ENCODE measurements around the gene TTYH3. TPM values are rescaled to one million over a fixed set of nuclear protein-coding genes. Genes with fewer than 3 reads are reported as not detected.
A peak's percentile ranks its signal among the peaks of the same experiment; 100 is the strongest.

The TTYH3 gene
- total and polyA plus RNA-seq, 2 of the 13 experiments (the other 11 are each of a cell fraction or from before 2014, with no cell fraction given): 26.3 to 50.0 TPM

DNA sequence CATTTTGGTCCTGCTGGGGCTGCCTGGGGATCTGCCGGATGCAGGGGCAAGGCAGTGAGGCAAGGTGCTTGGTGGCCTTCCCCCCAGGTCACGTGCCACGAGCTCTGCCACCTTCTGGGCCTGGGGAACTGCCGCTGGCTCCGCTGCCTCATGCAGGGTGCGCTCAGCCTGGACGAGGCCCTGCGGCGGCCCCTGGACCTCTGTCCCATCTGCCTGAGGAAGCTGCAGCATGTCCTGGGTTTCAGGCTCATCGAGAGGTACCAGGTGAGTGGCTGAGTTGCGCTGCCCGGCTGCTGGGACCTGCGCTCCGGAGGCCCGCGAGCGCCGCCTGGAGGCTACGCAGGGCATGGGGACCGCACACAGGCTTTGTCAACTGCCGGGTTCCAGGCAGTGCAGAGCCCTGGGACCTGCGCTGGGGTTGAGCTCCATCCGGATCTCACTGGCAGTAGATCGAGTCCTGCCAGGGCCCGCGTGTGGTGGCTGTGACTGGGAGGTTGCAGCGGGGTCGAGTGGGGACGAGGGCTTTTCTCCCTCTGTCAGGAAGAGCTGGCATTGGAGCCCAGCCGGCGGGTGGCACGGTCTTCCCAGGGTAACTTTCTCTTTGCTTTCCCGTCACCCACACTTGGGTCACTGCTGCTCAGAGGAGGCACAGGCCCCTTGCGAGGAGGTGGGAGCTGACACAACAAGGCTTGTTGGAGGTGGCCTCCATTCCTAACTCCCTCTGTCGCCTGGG is 77.9 kb downstream of the TTYH3 start (continued):
- TF ChIP-seq, protein P1, sequence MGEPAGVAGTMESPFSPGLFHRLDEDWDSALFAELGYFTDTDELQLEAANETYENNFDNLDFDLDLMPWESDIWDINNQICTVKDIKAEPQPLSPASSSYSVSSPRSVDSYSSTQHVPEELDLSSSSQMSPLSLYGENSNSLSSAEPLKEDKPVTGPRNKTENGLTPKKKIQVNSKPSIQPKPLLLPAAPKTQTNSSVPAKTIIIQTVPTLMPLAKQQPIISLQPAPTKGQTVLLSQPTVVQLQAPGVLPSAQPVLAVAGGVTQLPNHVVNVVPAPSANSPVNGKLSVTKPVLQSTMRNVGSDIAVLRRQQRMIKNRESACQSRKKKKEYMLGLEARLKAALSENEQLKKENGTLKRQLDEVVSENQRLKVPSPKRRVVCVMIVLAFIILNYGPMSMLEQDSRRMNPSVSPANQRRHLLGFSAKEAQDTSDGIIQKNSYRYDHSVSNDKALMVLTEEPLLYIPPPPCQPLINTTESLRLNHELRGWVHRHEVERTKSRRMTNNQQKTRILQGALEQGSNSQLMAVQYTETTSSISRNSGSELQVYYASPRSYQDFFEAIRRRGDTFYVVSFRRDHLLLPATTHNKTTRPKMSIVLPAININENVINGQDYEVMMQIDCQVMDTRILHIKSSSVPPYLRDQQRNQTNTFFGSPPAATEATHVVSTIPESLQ (CRISPR knock-in tag; conservative IDR thresholded peaks at IDR 0.05): no peak
- TF ChIP-seq ZNF230 (CRISPR knock-in tag; IDR thresholded peaks at IDR 0.05): 0 out of 2 replicates have a peak, but pooled peaks have one; percentile 73
- TF ChIP-seq, protein P2, sequence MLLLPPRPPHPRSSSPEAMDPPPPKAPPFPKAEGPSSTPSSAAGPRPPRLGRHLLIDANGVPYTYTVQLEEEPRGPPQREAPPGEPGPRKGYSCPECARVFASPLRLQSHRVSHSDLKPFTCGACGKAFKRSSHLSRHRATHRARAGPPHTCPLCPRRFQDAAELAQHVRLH (CRISPR knock-in tag; IDR thresholded peaks at IDR 0.05; ENCODE audit: borderline replicate concordance, low read depth): peak; percentile 73; the same call in 1 of the 2 replicates
- peak; percentile 64; the same call in 1 of the 2 replicates for TF ChIP-seq ZNF768 (CRISPR knock-in tag; IDR thresholded peaks at IDR 0.05)
- TF ChIP-seq, protein P3, sequence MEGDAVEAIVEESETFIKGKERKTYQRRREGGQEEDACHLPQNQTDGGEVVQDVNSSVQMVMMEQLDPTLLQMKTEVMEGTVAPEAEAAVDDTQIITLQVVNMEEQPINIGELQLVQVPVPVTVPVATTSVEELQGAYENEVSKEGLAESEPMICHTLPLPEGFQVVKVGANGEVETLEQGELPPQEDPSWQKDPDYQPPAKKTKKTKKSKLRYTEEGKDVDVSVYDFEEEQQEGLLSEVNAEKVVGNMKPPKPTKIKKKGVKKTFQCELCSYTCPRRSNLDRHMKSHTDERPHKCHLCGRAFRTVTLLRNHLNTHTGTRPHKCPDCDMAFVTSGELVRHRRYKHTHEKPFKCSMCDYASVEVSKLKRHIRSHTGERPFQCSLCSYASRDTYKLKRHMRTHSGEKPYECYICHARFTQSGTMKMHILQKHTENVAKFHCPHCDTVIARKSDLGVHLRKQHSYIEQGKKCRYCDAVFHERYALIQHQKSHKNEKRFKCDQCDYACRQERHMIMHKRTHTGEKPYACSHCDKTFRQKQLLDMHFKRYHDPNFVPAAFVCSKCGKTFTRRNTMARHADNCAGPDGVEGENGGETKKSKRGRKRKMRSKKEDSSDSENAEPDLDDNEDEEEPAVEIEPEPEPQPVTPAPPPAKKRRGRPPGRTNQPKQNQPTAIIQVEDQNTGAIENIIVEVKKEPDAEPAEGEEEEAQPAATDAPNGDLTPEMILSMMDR (CRISPR knock-in tag; IDR thresholded peaks at IDR 0.05): peak; percentile 99
- TF ChIP-seq ZKSCAN8 (CRISPR knock-in tag; IDR thresholded peaks at IDR 0.05; ENCODE audit: borderline replicate concordance): 0 out of 2 replicates have a peak, but pooled peaks have one; percentile 34
- TF ChIP-seq, protein P4, sequence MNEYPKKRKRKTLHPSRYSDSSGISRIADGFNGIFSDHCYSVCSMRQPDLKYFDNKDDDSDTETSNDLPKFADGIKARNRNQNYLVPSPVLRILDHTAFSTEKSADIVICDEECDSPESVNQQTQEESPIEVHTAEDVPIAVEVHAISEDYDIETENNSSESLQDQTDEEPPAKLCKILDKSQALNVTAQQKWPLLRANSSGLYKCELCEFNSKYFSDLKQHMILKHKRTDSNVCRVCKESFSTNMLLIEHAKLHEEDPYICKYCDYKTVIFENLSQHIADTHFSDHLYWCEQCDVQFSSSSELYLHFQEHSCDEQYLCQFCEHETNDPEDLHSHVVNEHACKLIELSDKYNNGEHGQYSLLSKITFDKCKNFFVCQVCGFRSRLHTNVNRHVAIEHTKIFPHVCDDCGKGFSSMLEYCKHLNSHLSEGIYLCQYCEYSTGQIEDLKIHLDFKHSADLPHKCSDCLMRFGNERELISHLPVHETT (CRISPR knock-in tag; conservative IDR thresholded peaks at IDR 0.05): 0 out of 2 replicates have a peak, but pooled peaks have one; percentile 50
- TF ChIP-seq LCORL (IDR thresholded peaks at IDR 0.05): no peak
- peak; percentile 42; the same call in 1 of the 2 replicates for TF ChIP-seq LCORL (CRISPR knock-in tag; IDR thresholded peaks at IDR 0.05)
- peak; percentile 44; the same call in 1 of the 3 replicates for TF ChIP-seq MXI1 (IDR thresholded peaks at IDR 0.05; ENCODE audit: borderline replicate concordance, low read depth, low read length)
- TF ChIP-seq, protein P5, sequence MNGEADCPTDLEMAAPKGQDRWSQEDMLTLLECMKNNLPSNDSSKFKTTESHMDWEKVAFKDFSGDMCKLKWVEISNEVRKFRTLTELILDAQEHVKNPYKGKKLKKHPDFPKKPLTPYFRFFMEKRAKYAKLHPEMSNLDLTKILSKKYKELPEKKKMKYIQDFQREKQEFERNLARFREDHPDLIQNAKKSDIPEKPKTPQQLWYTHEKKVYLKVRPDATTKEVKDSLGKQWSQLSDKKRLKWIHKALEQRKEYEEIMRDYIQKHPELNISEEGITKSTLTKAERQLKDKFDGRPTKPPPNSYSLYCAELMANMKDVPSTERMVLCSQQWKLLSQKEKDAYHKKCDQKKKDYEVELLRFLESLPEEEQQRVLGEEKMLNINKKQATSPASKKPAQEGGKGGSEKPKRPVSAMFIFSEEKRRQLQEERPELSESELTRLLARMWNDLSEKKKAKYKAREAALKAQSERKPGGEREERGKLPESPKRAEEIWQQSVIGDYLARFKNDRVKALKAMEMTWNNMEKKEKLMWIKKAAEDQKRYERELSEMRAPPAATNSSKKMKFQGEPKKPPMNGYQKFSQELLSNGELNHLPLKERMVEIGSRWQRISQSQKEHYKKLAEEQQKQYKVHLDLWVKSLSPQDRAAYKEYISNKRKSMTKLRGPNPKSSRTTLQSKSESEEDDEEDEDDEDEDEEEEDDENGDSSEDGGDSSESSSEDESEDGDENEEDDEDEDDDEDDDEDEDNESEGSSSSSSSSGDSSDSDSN (CRISPR knock-in tag; IDR thresholded peaks at IDR 0.05): peak; percentile 62
- TF ChIP-seq ZKSCAN1 (IDR thresholded peaks at IDR 0.05; ENCODE audit: low read length): no peak
- TF ChIP-seq CAMTA2 (CRISPR knock-in tag; IDR thresholded peaks at IDR 0.05; ENCODE audit: borderline replicate concordance): peak; percentile 49; the same call in 1 of the 2 replicates
- peak; percentile 37; the same call in 1 of the 2 replicates for TF ChIP-seq MEF2D (CRISPR knock-in tag; IDR thresholded peaks at IDR 0.05)
- TF ChIP-seq RAD21 (CRISPR knock-in tag; IDR thresholded peaks at IDR 0.05): peak; percentile 95
- TF ChIP-seq ZC3H13 (CRISPR knock-in tag; IDR thresholded peaks at IDR 0.05): peak; percentile 69; the same call in 1 of the 2 replicates
- peak; percentile 51 for TF ChIP-seq TEAD3 (CRISPR knock-in tag; optimal IDR thresholded peaks at IDR 0.05; ENCODE audit: borderline replicate concordance)
- TF ChIP-seq KMT2A (CRISPR knock-in tag; IDR thresholded peaks at IDR 0.05): peak; percentile 49; the same call in 1 of the 2 replicates
- TF ChIP-seq ZNF33B (CRISPR knock-in tag; IDR thresholded peaks at IDR 0.05): no peak
- TF ChIP-seq, protein P6, sequence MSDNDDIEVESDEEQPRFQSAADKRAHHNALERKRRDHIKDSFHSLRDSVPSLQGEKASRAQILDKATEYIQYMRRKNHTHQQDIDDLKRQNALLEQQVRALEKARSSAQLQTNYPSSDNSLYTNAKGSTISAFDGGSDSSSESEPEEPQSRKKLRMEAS (IDR thresholded peaks at IDR 0.05): peak; percentile 70
- peak; percentile 43; the same call in 1 of the 2 replicates for TF ChIP-seq ZNF12 (CRISPR knock-in tag; IDR thresholded peaks at IDR 0.05)

All from HepG2 (cell line).